IPS-18a (cell line): ENCODE data around the gene SLC7A9.
"Not testable (repeated sequence)": the region's sequence is repeated elsewhere in the genome, so short reads cannot be mapped to it uniquely, and the experiment has no call there.

Experiments used
- H3K27ac ChIP-seq: one replicate; pipeline ENCODE4 v1.5.1; 2013; ENCODE audit warnings: low read length
- H3K27me3 ChIP-seq: one replicate; pipeline ENCODE4 v1.6.1; 2013; ENCODE audit warnings: mild to moderate bottlenecking, low read length; ENCODE audit not compliant: control insufficient read depth, insufficient read depth
- H3K36me3 ChIP-seq: one replicate; pipeline ENCODE4 v1.6.1; 2013; ENCODE audit warnings: low read depth, low read length; ENCODE audit not compliant: control insufficient read depth
- H3K4me1 ChIP-seq: one replicate; pipeline ENCODE4 v1.6.1; 2013; ENCODE audit warnings: low read depth, low read length; ENCODE audit not compliant: control insufficient read depth
- H3K4me3 ChIP-seq: one replicate; pipeline ENCODE4 v1.5.1; 2013; ENCODE audit warnings: low read length
- H3K9ac ChIP-seq: one replicate; pipeline ENCODE4 v1.6.1; 2013; ENCODE audit warnings: mild to moderate bottlenecking, low read length, moderate library complexity
- H3K9me3 ChIP-seq: one replicate; pipeline ENCODE4 v1.6.1; 2013; ENCODE audit warnings: low read depth, low read length; ENCODE audit not compliant: control insufficient read depth

The SLC7A9 gene

GRCh38 chr19:32833388-32833787 lies 36.2 kb downstream of the SLC7A9 start:
- H3K9me3 ChIP-seq, H3K4me3 ChIP-seq, H3K27me3 ChIP-seq, H3K9ac ChIP-seq, H3K36me3 ChIP-seq, H3K4me1 ChIP-seq, H3K27ac ChIP-seq: not testable (repeated sequence)

- not testable (repeated sequence) for H3K27me3 ChIP-seq, H3K27ac ChIP-seq, H3K4me3 ChIP-seq, H3K36me3 ChIP-seq, H3K9ac ChIP-seq, H3K9me3 ChIP-seq
- H3K4me1 ChIP-seq = peaks cover 12% of the 10 kb centered on the region
Observed at GRCh38 chr19:32832825-32833224, 36.7 kb downstream of the SLC7A9 start.

- not testable (repeated sequence) for H3K9ac ChIP-seq, H3K27ac ChIP-seq, H3K4me3 ChIP-seq, H3K36me3 ChIP-seq, H3K9me3 ChIP-seq, H3K27me3 ChIP-seq
- peaks cover 14% of the 10 kb centered on the region for H3K4me1 ChIP-seq
Observed at GRCh38 chr19:32832094-32832493, 37.5 kb downstream of the SLC7A9 start.

GRCh38 chr19:32831611-32832010 lies 38.0 kb downstream of the SLC7A9 start:
- Histone ChIP-seq H3K36me3 (no peaks in the 10 kb centered on the region), H3K9ac (no peak overlapping the region), H3K4me1 (peaks cover 14% of the 10 kb centered on the region), H3K27ac (no peak overlapping the region), H3K4me3 (no peak overlapping the region), H3K27me3 (no peaks in the 10 kb centered on the region), H3K9me3 (no peaks in the 10 kb centered on the region)

- Histone ChIP-seq H3K9me3 (no peaks in the 10 kb centered on the region), H3K9ac (no peak overlapping the region), H3K4me3 (no peak overlapping the region), H3K36me3 (no peaks in the 10 kb centered on the region), H3K4me1 (peaks cover 14% of the 10 kb centered on the region), H3K27me3 (no peaks in the 10 kb centered on the region), H3K27ac (no peak overlapping the region)
Observed at GRCh38 chr19:32830231-32831014, 39.1 kb downstream of the SLC7A9 start.

- H3K4me1 ChIP-seq = peaks cover 24% of the 10 kb centered on the region
- no peaks in the 10 kb centered on the region for H3K27me3 ChIP-seq
- H3K9ac ChIP-seq = no peak overlapping the region
- H3K4me3 ChIP-seq = no peak overlapping the region
- no peaks in the 10 kb centered on the region for H3K36me3 ChIP-seq
- H3K27ac ChIP-seq = no peak overlapping the region
- H3K9me3 ChIP-seq = no peaks in the 10 kb centered on the region
Observed at GRCh38 chr19:32829345-32829896, 40.1 kb downstream of the SLC7A9 start.

GRCh38 chr19:32828643-32829344 lies 40.8 kb downstream of the SLC7A9 start:
- H3K27me3 ChIP-seq = no peaks in the 10 kb centered on the region
- no peak overlapping the region for H3K27ac ChIP-seq
- H3K4me1 ChIP-seq = peaks cover 25% of the 10 kb centered on the region
- no peaks in the 10 kb centered on the region for H3K36me3 ChIP-seq
- H3K4me3 ChIP-seq = no peak overlapping the region
- no peak overlapping the region for H3K9ac ChIP-seq
- no peaks in the 10 kb centered on the region for H3K9me3 ChIP-seq

- H3K27ac ChIP-seq = no peak overlapping the region
- no peak overlapping the region for H3K4me3 ChIP-seq
- no peaks in the 10 kb centered on the region for H3K9me3 ChIP-seq
- H3K9ac ChIP-seq = no peak overlapping the region
- no peaks in the 10 kb centered on the region for H3K27me3 ChIP-seq
- no peaks in the 10 kb centered on the region for H3K36me3 ChIP-seq
- H3K4me1 ChIP-seq = peaks cover 25% of the 10 kb centered on the region
Observed at GRCh38 chr19:32828139-32828538, 41.4 kb downstream of the SLC7A9 start.

GRCh38 chr19:32824916-32825608 lies 44.5 kb downstream of the SLC7A9 start:
- no peaks in the 10 kb centered on the region for H3K9me3 ChIP-seq
- no peak overlapping the region for H3K27ac ChIP-seq
- H3K4me3 ChIP-seq = no peak overlapping the region
- no peak overlapping the region for H3K9ac ChIP-seq
- peaks cover 25% of the 10 kb centered on the region for H3K4me1 ChIP-seq
- no peaks in the 10 kb centered on the region for H3K27me3 ChIP-seq
- no peaks in the 10 kb centered on the region for H3K36me3 ChIP-seq

GRCh38 chr19:32824191-32824751 lies 45.3 kb downstream of the SLC7A9 start:
- no peak overlapping the region for H3K27ac ChIP-seq
- no peaks in the 10 kb centered on the region for H3K9me3 ChIP-seq
- H3K4me1 ChIP-seq = peaks cover 25% of the 10 kb centered on the region
- H3K36me3 ChIP-seq = no peaks in the 10 kb centered on the region
- H3K27me3 ChIP-seq = no peaks in the 10 kb centered on the region
- H3K4me3 ChIP-seq = no peak overlapping the region
- H3K9ac ChIP-seq = no peak overlapping the region

GRCh38 chr19:32823747-32824102 lies 45.8 kb downstream of the SLC7A9 start:
- no peak overlapping the region for H3K27ac ChIP-seq
- no peak overlapping the region for H3K9ac ChIP-seq
- no peaks in the 10 kb centered on the region for H3K36me3 ChIP-seq
- no peaks in the 10 kb centered on the region for H3K27me3 ChIP-seq
- no peaks in the 10 kb centered on the region for H3K9me3 ChIP-seq
- peaks cover 22% of the 10 kb centered on the region for H3K4me1 ChIP-seq
- H3K4me3 ChIP-seq = no peak overlapping the region
